IPS-NIHi11 (cell line): Measurements from ENCODE around the gene MTCH1.

Experiments used
- DNase-seq: peaks from one replicate; pipeline ENCODE4 v3.0.0; 2012; ENCODE audit warnings: mixed read lengths, low spot score

MTCH1 gene

GRCh38 chr6:36985808-36986703 is at the start of gene MTCH1:
MTCH1 (minus strand) TSS chr6:36986196; CDS start chr6:36986173, 23 bp downstream.
- DNase-seq = peak; percentile 98

GRCh38 chr6:37033819-37034795 is 48.1 kb upstream of the MTCH1 start:
- DNase-seq = no peak

GRCh38 chr6:37033255-37033654 is 47.3 kb upstream of the MTCH1 start:
- no peak for DNase-seq

DNA sequence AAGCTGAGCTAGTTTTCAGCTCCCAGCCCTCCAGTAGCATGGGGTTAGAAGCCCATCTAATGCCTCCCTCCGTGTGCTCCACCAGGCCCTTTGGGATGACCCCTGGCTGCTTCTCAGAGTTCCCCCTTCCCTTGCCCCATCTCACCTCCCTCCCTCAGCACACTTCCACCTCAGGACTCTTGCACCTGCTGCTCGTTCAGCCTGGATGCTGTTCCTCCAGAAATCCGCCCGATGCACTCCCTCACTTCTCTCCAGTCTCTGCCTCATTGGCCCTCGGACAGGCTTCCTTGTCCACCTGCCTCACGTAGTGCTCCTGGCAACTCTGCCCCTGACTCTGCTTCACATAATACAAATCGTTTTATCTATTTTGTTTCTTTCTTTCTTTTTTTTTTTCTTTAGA is 46.2 kb upstream of the MTCH1 start:
- DNase-seq = no peak

DNA sequence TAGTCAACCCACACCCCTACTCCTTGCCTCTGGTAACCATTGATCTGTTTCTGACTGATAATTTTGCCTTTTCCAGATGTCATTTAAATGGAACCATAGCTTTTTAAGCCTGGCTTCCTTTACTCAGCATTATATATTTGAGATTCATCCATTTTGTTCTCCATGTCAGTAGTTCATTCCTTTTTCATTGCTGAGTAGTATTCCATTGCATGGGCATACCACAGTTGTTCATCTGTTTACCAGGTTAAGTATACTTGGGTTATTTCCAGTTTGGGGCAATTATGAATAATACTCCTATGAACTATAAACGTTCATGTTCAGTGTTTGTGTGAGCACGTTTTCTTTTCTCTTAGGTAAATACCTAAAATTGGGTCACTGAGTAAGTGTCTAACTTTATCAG is 44.6 kb upstream of the MTCH1 start:
- DNase-seq = no peak

- DNase-seq = peak; percentile 80
These were observed 43.4 kb upstream of the MTCH1 start for GRCh38 chr6:37029249-37029971.

- DNase-seq = no peak
These were observed 41.9 kb upstream of the MTCH1 start for GRCh38 chr6:37027811-37028469.

DNA sequence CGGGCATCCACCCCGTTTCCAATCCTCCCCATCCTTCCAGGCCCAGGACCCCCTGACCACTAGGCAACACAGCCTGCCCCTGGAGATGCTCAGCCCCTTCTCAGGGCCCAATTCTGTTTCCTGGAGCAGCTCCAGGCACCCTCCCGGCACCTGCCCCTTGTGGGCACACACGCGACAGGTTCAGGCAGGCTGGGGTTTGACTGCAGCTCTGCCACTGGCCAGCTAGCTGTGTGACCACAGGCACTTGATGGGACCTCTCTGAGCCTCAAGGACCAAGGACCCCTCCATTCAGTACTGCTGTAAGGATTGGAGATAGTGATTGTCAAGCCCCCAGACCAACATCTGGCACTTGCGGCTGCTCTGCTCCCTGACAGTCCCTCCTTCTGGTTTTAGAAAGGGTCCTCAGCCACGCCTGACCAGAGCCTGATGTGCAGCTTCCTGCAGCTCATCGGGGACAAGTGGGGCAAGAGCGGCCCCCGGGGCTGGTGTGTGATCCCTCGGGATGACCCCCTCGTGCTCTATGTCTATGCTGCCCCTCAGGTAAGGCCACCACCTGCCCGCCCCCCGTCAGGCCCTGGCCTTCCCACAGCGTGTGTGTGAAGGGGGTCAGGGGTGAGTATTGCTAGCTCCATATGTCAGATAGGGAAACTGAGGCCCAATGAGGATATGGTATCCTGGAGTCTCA is 41.2 kb upstream of the MTCH1 start:
- no peak for DNase-seq

DNA sequence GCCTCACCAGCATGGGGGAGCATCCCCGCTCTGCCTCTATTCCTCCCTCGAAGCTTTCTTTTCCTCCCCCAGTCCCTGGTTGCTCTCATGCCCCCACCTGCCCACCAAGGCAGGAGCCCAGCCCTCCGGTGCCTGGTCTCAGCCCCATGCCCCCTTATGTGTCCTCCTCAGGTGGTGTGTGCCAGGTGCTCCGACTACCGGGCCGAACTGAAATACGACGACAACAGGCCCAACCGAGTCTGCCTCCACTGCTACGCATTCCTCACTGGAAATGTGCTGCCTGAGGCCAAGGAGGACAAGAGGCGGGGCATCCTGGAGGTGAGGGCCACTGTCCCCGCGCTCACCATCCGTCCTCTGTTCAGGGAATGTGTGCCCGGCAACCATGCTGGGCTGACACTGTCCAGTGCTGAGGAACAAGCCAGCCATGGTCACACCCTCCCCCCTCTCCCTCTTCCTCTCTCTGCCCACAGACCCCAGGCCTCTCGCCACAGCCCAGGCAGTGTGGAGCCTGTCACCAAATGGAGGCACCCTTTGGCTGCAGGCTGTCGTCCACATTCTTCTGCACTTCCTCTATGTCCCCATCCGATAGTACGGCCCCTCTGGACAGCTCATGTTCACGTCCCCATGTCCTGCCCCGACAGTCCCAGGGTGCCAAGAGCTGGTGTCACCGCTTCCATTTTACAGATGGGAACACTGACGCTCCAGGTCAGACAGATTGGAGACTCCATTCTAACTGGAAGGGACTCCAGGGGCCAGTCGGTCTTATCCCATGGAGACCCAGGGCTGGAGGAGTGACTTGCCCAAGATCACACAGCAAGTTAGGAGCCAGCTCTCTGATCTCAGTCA is 39.8 kb upstream of the MTCH1 start:
- no peak for DNase-seq

DNA sequence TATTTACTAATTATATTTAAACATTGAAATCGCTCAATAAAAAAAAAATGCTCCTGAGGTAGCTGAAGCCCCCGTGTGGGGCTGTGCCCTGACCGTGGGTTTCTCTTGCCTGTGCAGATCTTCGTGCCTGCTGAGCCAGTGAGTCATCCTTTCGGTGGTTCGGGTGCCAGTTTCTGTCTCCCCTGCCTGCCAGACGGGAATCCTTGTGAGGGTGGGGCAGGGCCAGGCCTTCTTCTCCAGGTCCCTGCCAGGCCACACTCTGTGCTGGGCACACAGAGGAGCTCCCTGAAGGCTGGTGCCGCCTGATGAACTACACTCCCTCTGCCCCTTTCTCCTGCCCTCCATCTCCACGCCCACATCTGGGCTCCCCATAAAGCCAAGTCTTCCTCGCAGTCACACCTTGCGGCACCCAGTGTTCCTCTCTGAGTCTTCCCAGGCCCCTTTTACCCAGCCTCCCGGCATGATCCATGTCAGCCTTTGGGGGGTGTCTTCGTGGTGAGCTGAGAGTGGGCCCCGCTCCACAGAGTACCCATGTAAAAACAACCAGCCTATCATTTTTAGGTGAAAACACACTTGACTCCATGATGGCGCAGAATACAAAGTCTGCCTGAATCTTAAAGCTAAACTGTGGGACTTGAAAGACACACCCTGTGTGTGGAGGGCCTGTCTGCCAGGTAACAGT is 38.8 kb upstream of the MTCH1 start:
- DNase-seq = no peak

- DNase-seq = no peak
These were observed 36.3 kb upstream of the MTCH1 start for GRCh38 chr6:37022135-37022863.

- no peak for DNase-seq
These were observed 35.5 kb upstream of the MTCH1 start for GRCh38 chr6:37021356-37022129.

GRCh38 chr6:37020812-37021211 is 34.8 kb upstream of the MTCH1 start:
- no peak for DNase-seq

DNA sequence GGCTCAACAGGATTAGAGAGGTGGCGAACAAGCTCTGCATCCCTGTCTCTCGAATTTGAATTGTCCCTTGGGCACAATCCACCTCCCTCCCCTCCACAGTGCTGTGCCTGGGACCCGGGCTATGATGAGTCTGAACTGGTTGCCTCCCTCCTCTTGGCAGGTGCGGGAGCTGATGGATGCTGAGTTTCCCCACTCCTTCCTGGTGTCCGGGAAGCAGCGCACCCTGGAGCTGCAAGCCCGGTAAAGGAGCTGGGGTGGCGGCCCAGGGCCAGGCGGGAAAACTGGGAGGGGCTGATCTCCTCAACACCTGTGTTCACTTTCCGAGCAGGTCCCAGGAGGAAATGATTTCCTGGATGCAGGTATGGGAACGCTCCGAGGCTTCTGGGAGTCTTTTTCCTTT is 34.4 kb upstream of the MTCH1 start:
- DNase-seq = no peak

- no peak for DNase-seq
These were observed 33.1 kb upstream of the MTCH1 start for GRCh38 chr6:37019065-37019450.

DNA sequence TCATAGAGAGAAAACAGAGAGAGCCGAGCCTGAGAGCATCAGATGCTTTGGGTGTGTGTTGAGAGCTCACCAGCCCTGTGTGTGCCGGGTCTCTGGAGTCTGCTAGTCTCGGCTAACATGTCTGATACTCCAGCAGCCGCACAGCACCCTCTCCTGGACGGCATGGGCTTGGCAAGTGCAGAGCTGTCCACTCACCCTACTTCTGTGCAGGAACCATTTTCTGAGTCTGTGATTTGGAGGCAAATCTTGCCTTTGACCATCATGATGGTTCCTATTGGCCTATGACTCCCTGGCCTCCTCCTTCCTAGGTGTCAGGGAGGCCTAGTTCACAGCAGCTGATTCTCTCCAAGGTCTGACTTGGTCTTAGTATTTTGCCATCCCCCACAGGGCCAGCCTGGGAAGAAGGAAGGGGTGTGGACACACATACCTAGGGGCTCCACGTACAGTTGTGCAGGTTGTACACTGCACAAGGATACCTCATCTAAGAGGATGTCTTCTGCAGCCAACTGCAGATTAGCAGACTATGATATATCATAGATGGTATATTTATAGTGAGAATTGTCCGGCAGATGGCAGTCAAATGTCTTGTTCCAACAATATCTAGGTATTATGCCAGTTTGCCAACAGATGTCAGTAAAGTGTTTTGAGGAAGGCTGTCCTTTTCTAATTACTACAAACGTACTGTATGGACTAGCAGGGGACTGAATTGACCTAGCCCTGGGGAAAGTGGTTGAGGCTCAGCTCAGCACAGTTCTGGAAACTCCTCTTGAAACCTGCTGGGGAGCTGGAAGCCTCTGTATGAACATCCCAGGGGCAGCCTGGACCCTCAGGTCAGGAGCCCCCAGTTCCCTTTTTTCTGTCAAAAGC is 32.4 kb upstream of the MTCH1 start:
- DNase-seq = peak; percentile 90

GRCh38 chr6:37017606-37018197 is 31.7 kb upstream of the MTCH1 start:
- no peak for DNase-seq
